GM12873 (cell line): Measurements from ENCODE around the gene AGAP1.

Experiments
- TF ChIP-seq, protein P1 (sequence below): IDR thresholded peaks from 2 replicates; pipeline ENCODE4 v1.5.1; 2012; ENCODE audit warnings: low read depth, mild to moderate bottlenecking, moderate library complexity, low read length, control low read depth; ENCODE audit not compliant: insufficient read depth; ENCODE audit errors: missing control alignments

Gene AGAP1

DNA sequence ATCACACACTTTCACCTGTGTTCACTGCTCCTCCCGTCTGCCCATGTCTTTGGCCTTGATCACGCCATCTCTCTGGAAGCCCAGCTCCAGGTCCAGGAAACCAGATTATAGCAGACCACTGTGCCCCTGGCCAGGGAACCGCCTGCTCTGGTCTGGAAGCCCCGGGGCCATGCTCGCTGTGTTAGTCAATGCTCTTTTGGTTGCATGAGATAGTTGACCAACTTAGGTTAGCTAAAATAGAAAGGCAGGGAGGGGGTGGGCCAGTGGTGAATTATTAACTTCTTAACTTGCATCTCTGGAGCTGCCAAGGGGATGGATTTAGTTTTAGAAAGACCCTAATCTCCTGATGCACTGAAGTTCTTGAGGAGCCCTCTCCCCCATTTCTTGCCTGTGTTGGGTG lies 232.7 kb downstream of the AGAP1 start:
- TF ChIP-seq, protein P1, sequence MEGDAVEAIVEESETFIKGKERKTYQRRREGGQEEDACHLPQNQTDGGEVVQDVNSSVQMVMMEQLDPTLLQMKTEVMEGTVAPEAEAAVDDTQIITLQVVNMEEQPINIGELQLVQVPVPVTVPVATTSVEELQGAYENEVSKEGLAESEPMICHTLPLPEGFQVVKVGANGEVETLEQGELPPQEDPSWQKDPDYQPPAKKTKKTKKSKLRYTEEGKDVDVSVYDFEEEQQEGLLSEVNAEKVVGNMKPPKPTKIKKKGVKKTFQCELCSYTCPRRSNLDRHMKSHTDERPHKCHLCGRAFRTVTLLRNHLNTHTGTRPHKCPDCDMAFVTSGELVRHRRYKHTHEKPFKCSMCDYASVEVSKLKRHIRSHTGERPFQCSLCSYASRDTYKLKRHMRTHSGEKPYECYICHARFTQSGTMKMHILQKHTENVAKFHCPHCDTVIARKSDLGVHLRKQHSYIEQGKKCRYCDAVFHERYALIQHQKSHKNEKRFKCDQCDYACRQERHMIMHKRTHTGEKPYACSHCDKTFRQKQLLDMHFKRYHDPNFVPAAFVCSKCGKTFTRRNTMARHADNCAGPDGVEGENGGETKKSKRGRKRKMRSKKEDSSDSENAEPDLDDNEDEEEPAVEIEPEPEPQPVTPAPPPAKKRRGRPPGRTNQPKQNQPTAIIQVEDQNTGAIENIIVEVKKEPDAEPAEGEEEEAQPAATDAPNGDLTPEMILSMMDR = no peak

DNA sequence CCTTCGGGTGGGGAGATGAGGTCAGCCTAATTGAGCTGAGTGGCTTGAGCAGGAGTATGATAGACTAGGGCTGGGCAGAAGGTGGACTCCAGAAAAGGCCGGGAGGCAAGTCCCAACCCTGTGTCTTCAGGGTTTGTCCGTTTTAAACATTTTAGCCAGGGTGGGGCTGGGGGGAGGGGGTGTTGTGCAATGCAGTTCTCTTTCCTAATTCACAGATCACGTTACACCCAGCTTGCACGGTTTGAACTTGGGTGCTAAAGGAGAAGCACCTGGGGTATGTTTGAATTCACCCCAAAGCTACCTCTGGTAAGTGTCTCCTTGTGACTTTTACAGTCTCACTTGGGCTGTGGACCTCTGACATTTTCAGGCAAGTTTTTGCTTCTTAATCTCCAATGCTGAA lies 233.3 kb downstream of the AGAP1 start:
- TF ChIP-seq, protein P1 = no peak

- TF ChIP-seq, protein P1 = no peak
Measured at GRCh38 chr2:235727891-235728799, 234.3 kb downstream of the AGAP1 start.

DNA sequence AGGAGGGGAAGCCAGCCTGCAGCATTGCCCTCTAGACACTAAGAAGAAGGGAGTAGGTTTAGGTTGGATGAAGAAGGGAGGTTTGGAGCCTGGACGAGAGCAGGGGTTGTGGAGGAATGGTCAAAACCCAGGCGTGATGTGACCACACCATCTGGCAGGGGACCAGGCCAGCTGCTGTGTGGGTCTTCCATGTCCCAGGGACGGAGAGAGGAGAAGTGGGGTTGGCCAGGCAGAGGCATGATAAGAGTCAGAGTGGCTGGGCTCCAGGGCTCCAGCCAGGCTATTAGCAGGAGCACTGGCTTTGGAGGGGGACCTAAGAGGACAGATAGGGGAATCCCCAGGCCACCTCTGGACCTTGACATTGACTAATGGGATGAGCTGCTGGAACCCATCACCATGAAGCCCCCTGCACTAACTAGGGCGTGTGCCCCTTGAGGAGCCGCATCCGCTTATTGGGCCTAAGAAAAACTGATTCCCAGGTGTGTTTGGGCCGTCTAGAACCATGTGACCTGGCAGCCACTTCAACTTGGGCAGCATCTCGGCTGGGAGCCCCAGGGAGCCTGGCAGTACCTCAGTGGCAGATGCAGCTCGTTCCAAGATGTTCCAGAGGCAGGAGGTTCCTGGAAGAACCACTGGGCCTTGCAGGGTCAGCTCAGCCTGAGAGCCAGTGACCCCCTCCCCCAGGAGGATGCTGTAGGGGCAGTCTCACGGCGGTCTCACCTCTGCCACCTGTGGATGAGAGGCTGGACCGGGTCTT lies 235.1 kb downstream of the AGAP1 start:
- TF ChIP-seq, protein P1 = no peak

GRCh38 chr2:235729557-235729947 lies 235.7 kb downstream of the AGAP1 start:
- TF ChIP-seq, protein P1 = no peak

DNA sequence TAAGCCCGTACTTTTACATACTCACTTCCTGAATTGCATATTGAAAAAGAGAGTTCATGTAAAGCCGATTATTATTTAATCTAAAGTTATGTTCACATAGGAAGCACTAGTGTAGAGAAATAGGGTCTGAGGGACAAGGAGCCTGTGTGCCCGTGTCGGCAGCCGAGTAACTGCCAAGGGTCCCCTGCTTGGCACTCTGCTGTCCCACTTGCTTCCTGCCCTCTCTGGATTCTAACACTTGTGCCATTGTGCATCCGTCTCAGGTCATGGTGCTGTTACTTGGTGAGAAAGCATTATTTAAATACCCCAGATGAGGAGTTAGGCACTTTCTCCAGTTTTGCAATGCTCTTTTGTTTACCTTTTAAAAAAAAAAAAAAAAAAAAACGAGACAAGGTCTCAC lies 236.3 kb downstream of the AGAP1 start:
- TF ChIP-seq, protein P1 = no peak

- TF ChIP-seq, protein P1 = no peak
Measured at GRCh38 chr2:235733761-235734160, 239.9 kb downstream of the AGAP1 start.
